K562 (cell line): ENCODE results near the gene KIF26B. TPM values are rescaled to one million over a fixed set of nuclear protein-coding genes. Genes with fewer than 3 reads are reported as not detected.

Experiments
- ATAC-seq: fragments of 200-7000 bp; cut with Tn5 transposase; 3 replicates; pipeline ENCODE4 v1.9.1; 2020; ENCODE audit warnings: moderate library complexity
- BruUV-seq: library from RNA; stranded (reverse); fragments of 400-500 nt; replicated peaks from 2 replicates; lab custom pipeline; 2021; lab: Mats Ljungman, UMichigan
- CTCF ChIA-PET: fragments of 300-600 bp; formaldehyde crosslinking; extraction: SDS; loops from one replicate; lab custom pipeline; 2021; ENCODE audit warnings: low intra/inter-chr PET ratio; lab: Yijun Ruan, JAX
- POLR2A ChIA-PET: fragments of 300-600, 350-650 bp; sonication (Branson Sonifier 250); formaldehyde crosslinking; extraction: SDS; loops from one replicate; lab custom pipeline; 2021; ENCODE audit warnings: antibody characterized with exemption, inconsistent platforms; lab: Yijun Ruan, JAX
- DNase-seq, 4 experiments: peaks; one replicate each; pipeline versions ENCODE4 v3.0.0 to v3.0.0-alpha.2; 2011 to 2018; ENCODE audit warnings: low spot score in 3 of 4, mixed read lengths in 3 of 4; ENCODE audit errors: extremely low read depth in 1 of 4
- FAIRE-seq: peaks from 2 replicates; lab custom pipeline; 2011; peaks lifted over from hg19 to GRCh38; lab: Jason Lieb, UNC
- H2AFZ ChIP-seq: 2 replicates; pipeline ENCODE4 v1.6.0; 2011; ENCODE audit warnings: low read depth, low read length, control low read depth, inconsistent platforms
- H3K27ac ChIP-seq: fragments of 200-600 bp; 3 replicates; pipeline ENCODE4 v1.8.0; 2011; ENCODE audit warnings: low read depth, mild to moderate bottlenecking, control low read depth, inconsistent platforms, low read length, moderate library complexity, mixed read lengths; ENCODE audit errors: extremely low read depth
- H3K27me3 ChIP-seq, 2 experiments: fragments of 300-600 bp in 1 of 2; 2 replicates in 1 of 2; 3 replicates in 1 of 2; pipeline versions ENCODE4 v1.6.0 to v1.8.0; 2011; ENCODE audit warnings: inconsistent platforms in 2 of 2, low read length in 2 of 2, mild to moderate bottlenecking in 1 of 2, mixed read lengths in 1 of 2, moderate library complexity in 1 of 2; ENCODE audit not compliant: control insufficient read depth in 2 of 2, insufficient read depth in 2 of 2
- H3K36me3 ChIP-seq: fragments of 300-600 bp; 3 replicates; pipeline ENCODE4 v1.8.0; 2011; ENCODE audit warnings: mild to moderate bottlenecking, low read length, inconsistent platforms; ENCODE audit not compliant: control insufficient read depth, insufficient read depth
- H3K4me1 ChIP-seq, 2 experiments: fragments of 200-600 bp in 1 of 2; replicated peaks in 1 of 2; 2 replicates in 1 of 2; 3 replicates in 1 of 2; pipeline versions ENCODE4 v1.5.1 to v1.8.0; 2011; ENCODE audit warnings: inconsistent platforms in 2 of 2, low read length in 2 of 2, mild to moderate bottlenecking in 1 of 2, mixed read lengths in 1 of 2, moderate library complexity in 1 of 2; ENCODE audit not compliant: control insufficient read depth in 2 of 2, insufficient read depth in 2 of 2
- H3K4me2 ChIP-seq: 2 replicates; pipeline ENCODE4 v1.6.1; 2011; ENCODE audit warnings: low read length, control low read depth, inconsistent platforms, mixed read lengths; ENCODE audit not compliant: insufficient read depth
- H3K4me3 ChIP-seq: fragments of 200-600 bp; sonication (generic), shearing (Covaris generic); 2 replicates; pipeline ENCODE4 v1.5.1; 2016; ENCODE audit warnings: control low read depth, inconsistent platforms
- H3K79me2 ChIP-seq: fragments of 200-600 bp; 3 replicates; pipeline ENCODE4 v1.8.0; 2011; ENCODE audit warnings: low read length, inconsistent platforms; ENCODE audit not compliant: control insufficient read depth, insufficient read depth
- H3K9ac ChIP-seq, 2 experiments: 2 replicates each; pipeline versions ENCODE4 v1.6.0 to v1.6.1; 2011; ENCODE audit warnings: low read depth in 2 of 2, low read length in 2 of 2, control low read depth in 1 of 2, inconsistent platforms in 1 of 2, mild to moderate bottlenecking in 1 of 2, mixed read lengths in 1 of 2; ENCODE audit not compliant: insufficient read depth in 1 of 2
- H3K9me1 ChIP-seq: one replicate; pipeline ENCODE4 v1.6.0; 2011; ENCODE audit warnings: inconsistent platforms, mild to moderate bottlenecking, low read length, moderate library complexity; ENCODE audit not compliant: control insufficient read depth, insufficient read depth
- H3K9me3 ChIP-seq: replicated peaks from 2 replicates; pipeline ENCODE4 v1.5.1; 2011; ENCODE audit warnings: low read depth, low read length, inconsistent platforms; ENCODE audit not compliant: control insufficient read depth, insufficient read depth
- H4K20me1 ChIP-seq: replicated peaks from 2 replicates; pipeline ENCODE4 v1.6.1; 2011; ENCODE audit warnings: low read length, inconsistent platforms, mixed read lengths; ENCODE audit not compliant: control insufficient read depth, insufficient read depth
- CBX1 ChIP-seq: sonication (generic); IDR thresholded peaks from 2 replicates; pipeline ENCODE4 v1.6.1; 2016; ENCODE audit warnings: antibody characterized with exemption, low read depth, mild to moderate bottlenecking
- E2F3 ChIP-seq: fragments of 250-450 bp; sonication (Bioruptor Pico); IDR thresholded peaks from 2 replicates; pipeline ENCODE4 v1.4.0; 2020; ENCODE audit warnings: mild to moderate bottlenecking
- HCFC1 ChIP-seq: IDR thresholded peaks from 2 replicates; pipeline ENCODE4 v1.6.1; 2012; ENCODE audit warnings: low read depth, low read length, improper control_type of control experiment
- MCM5 ChIP-seq: fragments of 450-650 bp; IDR thresholded peaks from 2 replicates; pipeline ENCODE4 v1.6.1; 2016; ENCODE audit warnings: low read depth
- TAF9B ChIP-seq: fragments of 450-650 bp; IDR thresholded peaks from 2 replicates; pipeline ENCODE4 v1.6.1; 2018; ENCODE audit warnings: mild to moderate bottlenecking; ENCODE audit not compliant: partially characterized antibody
- TSC22D4 ChIP-seq: fragments of 450-650 bp; IDR thresholded peaks from 2 replicates; pipeline ENCODE4 v1.6.1; 2016; ENCODE audit warnings: missing genetic modification characterization, missing biosample characterization, control low read depth
- ZNF395 ChIP-seq: fragments of 200-800 bp; sonication (Bioruptor generic); IDR thresholded peaks from 2 replicates; pipeline ENCODE4 v1.6.1; 2017; ENCODE audit warnings: missing genetic modification characterization, missing compliant biosample characterization
- WGBS: fragments of 100-300 bp; shearing (Covaris generic); methylation state at CpG from one replicate; pipeline ENCODE4 v1.1.6; 2016; ENCODE audit warnings: low coverage, mixed read lengths; ENCODE audit not compliant: insufficient coverage; ENCODE audit errors: missing lambda C conversion rate; 5-methylcytosine and 5-hydroxymethylcytosine counted together
- in situ Hi-C: fragments of 300-500 bp; cut with MboI; formaldehyde crosslinking; loops from 4 replicates; pipeline ENCODE4 v1.15.0; 2018; ENCODE audit warnings: inconsistent platforms, mixed read lengths
- intact Hi-C: fragments of 100-400 bp; cut with micrococcal nuclease; formaldehyde crosslinking; loops from 2 replicates; pipeline ENCODE4 v1.14.2; 2022
- polyA plus RNA-seq, 8 experiments: library from polyadenylated mRNA; depleted of rRNA in 4 of 8; stranded (reverse) in 5 of 8; unstranded in 3 of 8; fragments of >200 nt; fragmentation: Nextera tagmentation in 2 of 8; fragmentation: Illumina TruSeq in 1 of 8; extraction: Ambion mirVana in 2 of 8; extraction: Trizol in 1 of 8; gene quantifications; 2 replicates each; pipeline versions ENCODE4 v1.2.1 to v1.2.3, GENCODE V29; 2011 to 2014; ENCODE audit warnings: inconsistent platforms in 1 of 8, missing spikeins in 1 of 8
- total RNA-seq, 7 experiments: library from RNA; depleted of rRNA in 6 of 7; stranded (reverse); fragments of >200 nt in 6 of 7; fragmentation: Illumina TruSeq in 2 of 7; extraction: Trizol in 2 of 7; gene quantifications; 2 replicates each; pipeline versions ENCODE4 v1.2.1 to v1.2.3, GENCODE V29; 2011 to 2021; ENCODE audit warnings: low replicate concordance in 1 of 7
- TF ChIP-seq, protein P1 (sequence below), 2 experiments: fragments of 450-650 bp in 1 of 2; sonication (generic) in 1 of 2; formaldehyde crosslinking in 1 of 2; IDR thresholded peaks in 1 of 2; conservative IDR thresholded peaks in 1 of 2; 2 replicates each; pipeline versions ENCODE4 v1.6.1 to v1.8.1; 2016 to 2023; ENCODE audit warnings: mild to moderate bottlenecking in 2 of 2, moderate library complexity in 2 of 2, inconsistent platforms in 1 of 2, missing genetic modification reagents in 1 of 2
- TF ChIP-seq, protein P2 (sequence below): sonication (generic); IDR thresholded peaks from 2 replicates; pipeline ENCODE4 v1.6.1; 2016

Gene KIF26B
- total and polyA plus RNA-seq, 9 of the 15 experiments (the other 6 are each of a cell fraction or from before 2014, with no cell fraction given), result 0.02 to 0.08 (median 0.03) TPM; not detected in 6

DNA sequence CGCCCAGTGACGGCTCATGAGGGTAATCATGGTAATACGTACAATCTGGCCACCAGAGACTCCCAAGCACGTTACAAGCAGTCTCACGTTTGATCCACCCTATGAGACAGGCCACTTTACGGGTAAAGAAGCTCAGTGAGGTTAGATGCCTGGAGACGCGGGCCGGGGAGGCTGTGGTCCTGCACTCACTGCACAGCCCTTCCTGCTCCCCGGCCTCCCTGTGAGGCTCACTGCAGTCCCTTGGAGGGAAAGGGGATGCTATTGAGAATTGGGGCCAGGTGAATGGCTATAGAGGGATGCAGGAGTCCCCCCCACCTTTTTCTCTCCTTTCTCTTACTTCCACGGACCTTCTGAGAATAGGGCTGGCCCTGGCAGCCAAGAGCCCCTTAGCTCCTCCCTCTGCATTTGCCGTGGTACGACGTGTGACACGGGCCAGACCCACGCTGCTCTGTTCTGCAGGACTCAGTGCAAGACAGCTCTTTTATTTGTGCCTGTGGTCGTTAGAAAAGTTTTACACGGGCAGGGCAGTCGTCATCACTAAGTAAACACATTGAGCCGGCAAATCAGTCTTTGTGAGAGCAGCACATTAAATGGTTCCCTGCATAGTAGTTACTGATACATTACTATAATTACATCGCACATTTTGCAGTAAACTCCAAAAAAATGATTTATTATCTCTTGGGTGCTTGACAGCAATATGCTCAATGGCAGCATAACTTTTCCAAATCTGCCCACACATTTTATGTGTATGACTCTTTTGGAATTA lies 18.8 kb downstream of the KIF26B start:
- ATAC-seq (peak; percentile 31; the same call in 2 of the 3 replicates), FAIRE-seq (no peak), DNase-seq (no peak)
- BruUV-seq, result no TSS peak
- H3K4me2 ChIP-seq, result no peak overlapping the region
- 9% methylated on average over 21 of the region's 21 CpGs for WGBS
- POLR2A ChIA-PET, result no interaction called here
- intact Hi-C loops (no loop called here), in situ Hi-C loops (no loop called here)
- TF ChIP-seq TSC22D4 (tag), result no peak
- H3K27me3 ChIP-seq, result peaks cover 64 to 80% of the 10 kb centered on the region in 2 experiments
- no peak overlapping the region for H3K9ac ChIP-seq
- no peaks in the 10 kb centered on the region for H3K36me3 ChIP-seq
- H3K27ac ChIP-seq, result no peak overlapping the region
- no peaks in the 10 kb centered on the region for H3K4me1 ChIP-seq
- H3K9me1 ChIP-seq, result no peaks in the 10 kb centered on the region
- H3K9me3 ChIP-seq, result 0 out of 2 replicates have a peak, but pooled peaks cover 2% of the 10 kb centered on the region
- CTCF ChIA-PET, result no interaction called here
- H3K79me2 ChIP-seq, result no peaks in the 10 kb centered on the region
- no peak overlapping the region for H3K4me3 ChIP-seq
- 0 out of 2 replicates have a peak, but pooled peaks cover 7% of the 10 kb centered on the region for H4K20me1 ChIP-seq
- no peak overlapping the region for H2AFZ ChIP-seq

GRCh38 chr1:245177071-245177900 lies 22.5 kb downstream of the KIF26B start:
- peaks cover 0 to 3% of the 10 kb centered on the region in 2 experiments; a peak in 1 of 5 replicates for H3K4me1 ChIP-seq
- DNase-seq (no peak), FAIRE-seq (no peak), ATAC-seq (peak; percentile 28; the same call in 2 of the 3 replicates)
- no peak overlapping the region for H3K9ac ChIP-seq
- peaks cover 60 to 66% of the 10 kb centered on the region in 2 experiments for H3K27me3 ChIP-seq
- CTCF ChIA-PET, result no interaction called here
- H3K36me3 ChIP-seq, result no peaks in the 10 kb centered on the region
- intact Hi-C loops, result no loop called here
- in situ Hi-C loops, result no loop called here
- WGBS, result 2% methylated on average over 10 of the region's 10 CpGs
- no peak overlapping the region for H3K27ac ChIP-seq
- POLR2A ChIA-PET, result no interaction called here
- no peaks in the 10 kb centered on the region for H3K9me1 ChIP-seq
- H2AFZ ChIP-seq, result no peak overlapping the region
- no peak overlapping the region for H3K4me3 ChIP-seq
- H4K20me1 ChIP-seq, result 0 out of 2 replicates have a peak, but pooled peaks cover 7% of the 10 kb centered on the region
- no peak overlapping the region for H3K4me2 ChIP-seq
- H3K79me2 ChIP-seq, result no peaks in the 10 kb centered on the region
- no TSS peak for BruUV-seq
- H3K9me3 ChIP-seq, result 0 out of 2 replicates have a peak, but pooled peaks cover 2% of the 10 kb centered on the region
- TF ChIP-seq CBX1 (no peak), TAF9B (no peak), HCFC1 (no peak), E2F3 (CRISPR knock-in tag) (no peak), MCM5 (no peak), ZNF395 (CRISPR knock-in tag) (no peak)
- TF ChIP-seq, protein P1, sequence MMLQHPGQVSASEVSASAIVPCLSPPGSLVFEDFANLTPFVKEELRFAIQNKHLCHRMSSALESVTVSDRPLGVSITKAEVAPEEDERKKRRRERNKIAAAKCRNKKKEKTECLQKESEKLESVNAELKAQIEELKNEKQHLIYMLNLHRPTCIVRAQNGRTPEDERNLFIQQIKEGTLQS (IDR thresholded peaks at IDR 0.05), result peak; percentile 84
- TF ChIP-seq, protein P1 (CRISPR knock-in tag; conservative IDR thresholded peaks at IDR 0.05), result no peak
- TF ChIP-seq, protein P2, sequence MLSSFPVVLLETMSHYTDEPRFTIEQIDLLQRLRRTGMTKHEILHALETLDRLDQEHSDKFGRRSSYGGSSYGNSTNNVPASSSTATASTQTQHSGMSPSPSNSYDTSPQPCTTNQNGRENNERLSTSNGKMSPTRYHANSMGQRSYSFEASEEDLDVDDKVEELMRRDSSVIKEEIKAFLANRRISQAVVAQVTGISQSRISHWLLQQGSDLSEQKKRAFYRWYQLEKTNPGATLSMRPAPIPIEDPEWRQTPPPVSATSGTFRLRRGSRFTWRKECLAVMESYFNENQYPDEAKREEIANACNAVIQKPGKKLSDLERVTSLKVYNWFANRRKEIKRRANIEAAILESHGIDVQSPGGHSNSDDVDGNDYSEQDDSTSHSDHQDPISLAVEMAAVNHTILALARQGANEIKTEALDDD, result no peak
